Testis (tissue), 2 donors: Measurements from ENCODE around the gene RHBDL1.

ENCODE experiments used
- CTCF ChIP-seq, 3 experiments: fragments of 450-650 bp in 2 of 3; fragments of 200-600 bp in 1 of 3; sonication (generic) in 1 of 3; IDR thresholded peaks; one replicate each; pipeline ENCODE4 v1.5.1; 2016 to 2019; ENCODE audit warnings: antibody characterized with exemption in 3 of 3, mild to moderate bottlenecking in 2 of 3, moderate library complexity in 1 of 3
- POLR2A ChIP-seq: fragments of 450-650 bp; IDR thresholded peaks from one replicate; pipeline ENCODE4 v1.6.1; 2017; ENCODE audit warnings: antibody characterized with exemption, mild to moderate bottlenecking, moderate library complexity

GRCh38 chr16:707062-707538 is 31.6 kb downstream of the RHBDL1 start:
- TF ChIP-seq CTCF (IDR thresholded peaks at IDR 0.05) (no peak), POLR2A (no peak)
